Neural cell (in vitro differentiated cells): ENCODE results near the gene STK17B. TPM values are rescaled to one million over a fixed set of nuclear protein-coding genes. Genes with fewer than 3 reads are reported as not detected.

ENCODE experiments used
- H2AFZ ChIP-seq: fragments of 200-600, 300-800 bp; sonication (generic), shearing (Covaris generic); 2 replicates; pipeline ENCODE4 v1.6.0; 2014; ENCODE audit warnings: low read depth, mild to moderate bottlenecking, antibody characterized with exemption, low read length, moderate library complexity
- H3F3A ChIP-seq: fragments of 200-600 bp; shearing (Covaris generic); 2 replicates; pipeline ENCODE4 v1.6.1; 2016; ENCODE audit warnings: mild to moderate bottlenecking, moderate library complexity, mixed read lengths, antibody characterized with exemption, low read length; ENCODE audit not compliant: insufficient read depth, poor library complexity, severe bottlenecking
- H3K27ac ChIP-seq: fragments of 200-600, 300-800 bp; sonication (generic), shearing (Covaris generic); 2 replicates; pipeline ENCODE4 v1.5.1; 2014; ENCODE audit warnings: mild to moderate bottlenecking, low read length, moderate library complexity
- H3K27me3 ChIP-seq: fragments of 300-800, 200-600 bp; sonication (generic), shearing (Covaris generic); 2 replicates; pipeline ENCODE4 v1.6.0; 2014; ENCODE audit warnings: mild to moderate bottlenecking, low read depth, low read length, moderate library complexity; ENCODE audit not compliant: insufficient read depth
- H3K36me3 ChIP-seq: fragments of 300-800, 200-600 bp; sonication (generic), shearing (Covaris generic); 2 replicates; pipeline ENCODE4 v1.5.1; 2014; ENCODE audit warnings: mild to moderate bottlenecking, antibody characterized with exemption, low read length, moderate library complexity; ENCODE audit not compliant: insufficient read depth
- H3K4me2 ChIP-seq: fragments of 300-800, 200-600 bp; sonication (generic), shearing (Covaris generic); 2 replicates; pipeline ENCODE4 v1.6.0; 2014; ENCODE audit warnings: mild to moderate bottlenecking, low read length
- H3K4me3 ChIP-seq: fragments of 300-800, 200-600 bp; sonication (generic), shearing (Covaris generic); 2 replicates; pipeline ENCODE4 v1.5.1; 2014; ENCODE audit warnings: mild to moderate bottlenecking, low read length, moderate library complexity
- H3K79me2 ChIP-seq: fragments of 200-600 bp; shearing (Covaris generic); replicated peaks from 2 replicates; pipeline ENCODE4 v1.6.0; 2014; ENCODE audit warnings: mild to moderate bottlenecking, low read length, moderate library complexity; ENCODE audit not compliant: insufficient read depth
- H3K9ac ChIP-seq: fragments of 300-800, 200-600 bp; sonication (generic), shearing (Covaris generic); 2 replicates; pipeline ENCODE4 v1.6.1; 2016; ENCODE audit warnings: mild to moderate bottlenecking, low read length, mixed read lengths
- H3K9me2 ChIP-seq: fragments of 200-600 bp; shearing (Covaris generic); 2 replicates; pipeline ENCODE4 v1.6.1; 2016; ENCODE audit warnings: mild to moderate bottlenecking, low read length, mixed read lengths; ENCODE audit not compliant: insufficient read depth
- H3K9me3 ChIP-seq: fragments of 200-600, 300-800 bp; sonication (generic), shearing (Covaris generic); 2 replicates; pipeline ENCODE4 v1.6.1; 2016; ENCODE audit warnings: mild to moderate bottlenecking, mixed run types, low read length, moderate library complexity, mixed read lengths
- H4K20me1 ChIP-seq: fragments of 200-600 bp; shearing (Covaris generic); 2 replicates; pipeline ENCODE4 v1.6.1; 2016; ENCODE audit warnings: mild to moderate bottlenecking, mixed run types; ENCODE audit not compliant: insufficient read depth
- EP300 ChIP-seq: fragments of 450-650 bp; conservative IDR thresholded peaks from 2 replicates; pipeline ENCODE4 v1.6.1; 2014; ENCODE audit warnings: antibody characterized with exemption, mild to moderate bottlenecking, moderate library complexity; ENCODE audit not compliant: poor library complexity, severe bottlenecking
- EZH2 ChIP-seq: fragments of 200-600, 300-800 bp; shearing (Covaris generic), sonication (generic); IDR thresholded peaks from 2 replicates; pipeline ENCODE4 v1.6.1; 2014; ENCODE audit warnings: antibody characterized with exemption, low read length, borderline replicate concordance, mild to moderate bottlenecking; ENCODE audit not compliant: insufficient read depth, poor library complexity, severe bottlenecking
- POLR2AphosphoS5 ChIP-seq: IDR thresholded peaks from 2 replicates; pipeline ENCODE4 v1.6.1; 2012
- RAD21 ChIP-seq: fragments of 450-650 bp; conservative IDR thresholded peaks from 2 replicates; pipeline ENCODE4 v1.6.1; 2014; ENCODE audit warnings: antibody characterized with exemption, mild to moderate bottlenecking, moderate library complexity
- TAF1 ChIP-seq: IDR thresholded peaks from 2 replicates; pipeline ENCODE4 v1.6.1; 2012; ENCODE audit warnings: low read depth
- polyA plus RNA-seq: library from polyadenylated mRNA; depleted of rRNA; stranded (reverse); fragments of >200 nt; gene quantifications from 2 replicates; pipeline ENCODE4 v1.2.3, GENCODE V29; 2014
- TF ChIP-seq, protein P1 (sequence below): IDR thresholded peaks from 2 replicates; pipeline ENCODE4 v1.6.1; 2012; ENCODE audit warnings: borderline replicate concordance

STK17B gene
- polyA plus RNA-seq, 1 donor from 2014 or later: 0.67 TPM

DNA sequence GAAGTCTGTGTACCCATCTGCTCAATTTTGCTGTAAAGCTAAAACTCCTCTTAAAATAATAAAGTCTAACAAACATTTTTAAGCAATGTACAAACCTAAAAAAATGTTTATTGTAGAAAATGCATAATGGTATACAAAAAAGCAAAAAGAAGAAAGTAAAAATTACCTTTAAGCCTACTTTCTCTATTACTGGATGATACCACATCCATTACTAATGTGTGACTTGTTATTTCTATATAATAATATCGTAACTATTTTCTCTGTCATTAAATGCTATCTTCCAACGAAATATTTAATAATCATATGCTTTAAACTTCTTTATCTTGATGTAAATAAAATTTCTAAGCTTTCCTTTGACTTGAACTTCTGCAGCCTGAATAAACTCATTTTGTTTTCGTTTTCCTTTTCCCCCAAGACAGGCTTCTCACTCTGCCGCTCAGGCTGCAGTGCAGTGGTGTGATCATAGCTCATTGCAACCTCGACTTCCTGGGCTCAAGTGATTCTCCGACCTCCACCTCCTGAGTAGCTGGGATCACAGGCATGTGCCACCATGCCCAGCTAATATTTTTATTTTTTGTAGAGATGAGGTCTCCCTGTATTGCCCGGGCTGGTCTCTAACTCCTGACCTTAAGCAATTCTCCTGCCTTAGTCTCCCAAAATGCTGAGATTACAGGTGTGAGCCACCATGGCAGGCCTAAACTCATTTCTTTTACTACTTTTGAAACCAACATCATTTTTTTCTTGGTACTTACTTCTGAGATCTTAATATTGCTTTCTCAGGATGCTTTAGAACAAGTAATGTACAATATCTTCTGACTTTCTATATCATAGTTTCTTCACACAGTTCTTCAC, 84.6 kb downstream of the STK17B start:
- Histone ChIP-seq H2AFZ (no peak overlapping the region), H3K4me3 (no peak overlapping the region), H3K9ac (no peak overlapping the region), H3K36me3 (no peaks in the 10 kb centered on the region), H4K20me1 (no peaks in the 10 kb centered on the region), H3K79me2 (no peaks in the 10 kb centered on the region), H3K27ac (no peak overlapping the region), H3K27me3 (no peaks in the 10 kb centered on the region), H3F3A (no peaks in the 10 kb centered on the region), H3K4me2 (no peak overlapping the region), H3K9me3 (peaks cover 4% of the 10 kb centered on the region), H3K9me2 (no peaks in the 10 kb centered on the region)
- TF ChIP-seq EP300 (no peak), RAD21 (no peak)

DNA sequence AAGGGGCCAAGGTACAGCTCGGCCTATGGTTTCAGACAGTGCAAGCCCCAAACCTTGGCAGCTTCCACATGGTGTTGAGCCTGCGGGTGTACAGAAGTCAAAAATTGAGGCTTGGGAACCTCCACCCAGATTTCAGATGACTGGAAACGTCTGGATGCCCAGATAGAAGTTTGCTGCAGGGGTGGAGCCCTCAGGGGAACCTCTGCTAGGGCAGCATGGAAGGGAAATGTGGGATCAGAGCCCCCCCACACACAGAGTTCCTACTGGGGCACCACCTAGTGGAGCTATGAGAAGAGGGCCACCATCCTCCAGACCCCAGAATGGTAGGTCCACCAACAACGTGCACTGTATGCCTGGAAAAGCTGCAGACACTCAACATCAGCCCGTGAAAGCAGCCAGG, 87.8 kb downstream of the STK17B start:
- Histone ChIP-seq H3K4me3 (no peak overlapping the region), H3K9me3 (peaks cover 4% of the 10 kb centered on the region), H3K27me3 (no peaks in the 10 kb centered on the region), H3K4me2 (no peak overlapping the region), H3K79me2 (no peaks in the 10 kb centered on the region), H3K27ac (no peak overlapping the region), H3K36me3 (no peaks in the 10 kb centered on the region), H3K9me2 (no peaks in the 10 kb centered on the region), H2AFZ (no peak overlapping the region), H4K20me1 (no peaks in the 10 kb centered on the region), H3F3A (no peaks in the 10 kb centered on the region), H3K9ac (no peak overlapping the region)
- TF ChIP-seq POLR2AphosphoS5 (no peak), TAF1 (no peak), RAD21 (no peak), EZH2 (no peak)
- TF ChIP-seq, protein P1, sequence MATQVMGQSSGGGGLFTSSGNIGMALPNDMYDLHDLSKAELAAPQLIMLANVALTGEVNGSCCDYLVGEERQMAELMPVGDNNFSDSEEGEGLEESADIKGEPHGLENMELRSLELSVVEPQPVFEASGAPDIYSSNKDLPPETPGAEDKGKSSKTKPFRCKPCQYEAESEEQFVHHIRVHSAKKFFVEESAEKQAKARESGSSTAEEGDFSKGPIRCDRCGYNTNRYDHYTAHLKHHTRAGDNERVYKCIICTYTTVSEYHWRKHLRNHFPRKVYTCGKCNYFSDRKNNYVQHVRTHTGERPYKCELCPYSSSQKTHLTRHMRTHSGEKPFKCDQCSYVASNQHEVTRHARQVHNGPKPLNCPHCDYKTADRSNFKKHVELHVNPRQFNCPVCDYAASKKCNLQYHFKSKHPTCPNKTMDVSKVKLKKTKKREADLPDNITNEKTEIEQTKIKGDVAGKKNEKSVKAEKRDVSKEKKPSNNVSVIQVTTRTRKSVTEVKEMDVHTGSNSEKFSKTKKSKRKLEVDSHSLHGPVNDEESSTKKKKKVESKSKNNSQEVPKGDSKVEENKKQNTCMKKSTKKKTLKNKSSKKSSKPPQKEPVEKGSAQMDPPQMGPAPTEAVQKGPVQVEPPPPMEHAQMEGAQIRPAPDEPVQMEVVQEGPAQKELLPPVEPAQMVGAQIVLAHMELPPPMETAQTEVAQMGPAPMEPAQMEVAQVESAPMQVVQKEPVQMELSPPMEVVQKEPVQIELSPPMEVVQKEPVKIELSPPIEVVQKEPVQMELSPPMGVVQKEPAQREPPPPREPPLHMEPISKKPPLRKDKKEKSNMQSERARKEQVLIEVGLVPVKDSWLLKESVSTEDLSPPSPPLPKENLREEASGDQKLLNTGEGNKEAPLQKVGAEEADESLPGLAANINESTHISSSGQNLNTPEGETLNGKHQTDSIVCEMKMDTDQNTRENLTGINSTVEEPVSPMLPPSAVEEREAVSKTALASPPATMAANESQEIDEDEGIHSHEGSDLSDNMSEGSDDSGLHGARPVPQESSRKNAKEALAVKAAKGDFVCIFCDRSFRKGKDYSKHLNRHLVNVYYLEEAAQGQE: no peak

Other genes with a start within 250 kb of the STK17B start
- 0.67 and 1.1 TPM in 2 replicates for gene DNAH7, start 102.7 kb downstream of the STK17B start, polyA plus RNA-seq